ENCODE results near the gene SLC37A3.

- TF ChIP-seq, protein P1, sequence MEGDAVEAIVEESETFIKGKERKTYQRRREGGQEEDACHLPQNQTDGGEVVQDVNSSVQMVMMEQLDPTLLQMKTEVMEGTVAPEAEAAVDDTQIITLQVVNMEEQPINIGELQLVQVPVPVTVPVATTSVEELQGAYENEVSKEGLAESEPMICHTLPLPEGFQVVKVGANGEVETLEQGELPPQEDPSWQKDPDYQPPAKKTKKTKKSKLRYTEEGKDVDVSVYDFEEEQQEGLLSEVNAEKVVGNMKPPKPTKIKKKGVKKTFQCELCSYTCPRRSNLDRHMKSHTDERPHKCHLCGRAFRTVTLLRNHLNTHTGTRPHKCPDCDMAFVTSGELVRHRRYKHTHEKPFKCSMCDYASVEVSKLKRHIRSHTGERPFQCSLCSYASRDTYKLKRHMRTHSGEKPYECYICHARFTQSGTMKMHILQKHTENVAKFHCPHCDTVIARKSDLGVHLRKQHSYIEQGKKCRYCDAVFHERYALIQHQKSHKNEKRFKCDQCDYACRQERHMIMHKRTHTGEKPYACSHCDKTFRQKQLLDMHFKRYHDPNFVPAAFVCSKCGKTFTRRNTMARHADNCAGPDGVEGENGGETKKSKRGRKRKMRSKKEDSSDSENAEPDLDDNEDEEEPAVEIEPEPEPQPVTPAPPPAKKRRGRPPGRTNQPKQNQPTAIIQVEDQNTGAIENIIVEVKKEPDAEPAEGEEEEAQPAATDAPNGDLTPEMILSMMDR (IDR thresholded peaks at IDR 0.05; ENCODE audit: low read depth, low read length, missing input control) = no peak
- TF ChIP-seq REST (IDR thresholded peaks at IDR 0.05) (no peak), RXRA (IDR thresholded peaks at IDR 0.05) (no peak), RAD21 (IDR thresholded peaks at IDR 0.05) (no peak), HNF4A (conservative IDR thresholded peaks at IDR 0.05) (no peak), FOXA1 (IDR thresholded peaks at IDR 0.05) (no peak), TAF1 (conservative IDR thresholded peaks at IDR 0.05) (no peak), GABPA (IDR thresholded peaks at IDR 0.05 in 1 of 2, conservative IDR thresholded peaks at IDR 0.05 in 1 of 2) (no peak), YY1 (IDR thresholded peaks at IDR 0.05) (no peak), SP1 (IDR thresholded peaks at IDR 0.05) (no peak)
- TF ChIP-seq, protein P2, sequence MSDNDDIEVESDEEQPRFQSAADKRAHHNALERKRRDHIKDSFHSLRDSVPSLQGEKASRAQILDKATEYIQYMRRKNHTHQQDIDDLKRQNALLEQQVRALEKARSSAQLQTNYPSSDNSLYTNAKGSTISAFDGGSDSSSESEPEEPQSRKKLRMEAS (IDR thresholded peaks at IDR 0.05) = no peak
Observed at GRCh38 chr7:140425718-140426117, 27.4 kb upstream of the SLC37A3 start.
